Hepatic stellate cell (primary cell): ENCODE results near the gene TMEM53.
A peak's percentile ranks its signal among the peaks of the same experiment; 100 is the strongest.

Source experiments
- DNase-seq: peaks from one replicate; pipeline ENCODE4 v3.0.0; 2011; ENCODE audit warnings: low spot score

The TMEM53 gene

GRCh38 chr1:44646261-44647110, 27.8 kb downstream of the TMEM53 start:
- DNase-seq = no peak

GRCh38 chr1:44645476-44646244, 28.6 kb downstream of the TMEM53 start:
- DNase-seq = no peak

- DNase-seq = no peak
Observed at GRCh38 chr1:44644806-44645205, 29.5 kb downstream of the TMEM53 start.

- DNase-seq = no peak
Observed at GRCh38 chr1:44643721-44644334, 30.5 kb downstream of the TMEM53 start.

GRCh38 chr1:44642925-44643324, 31.4 kb downstream of the TMEM53 start:
- no peak for DNase-seq

- no peak for DNase-seq
Observed at GRCh38 chr1:44642255-44642654, 32.0 kb downstream of the TMEM53 start.

- DNase-seq = no peak
Observed at GRCh38 chr1:44641126-44642102, 32.9 kb downstream of the TMEM53 start.

GRCh38 chr1:44640200-44640853, 34.0 kb downstream of the TMEM53 start:
- no peak for DNase-seq

- no peak for DNase-seq
Observed at GRCh38 chr1:44637702-44638411, 36.4 kb downstream of the TMEM53 start.

- no peak for DNase-seq
Observed at GRCh38 chr1:44636688-44637598, 37.3 kb downstream of the TMEM53 start.

GRCh38 chr1:44636083-44636687, 38.1 kb downstream of the TMEM53 start:
- DNase-seq = no peak

- DNase-seq = no peak
Observed at GRCh38 chr1:44635439-44635838, 38.8 kb downstream of the TMEM53 start.

- DNase-seq = no peak
Observed at GRCh38 chr1:44634606-44635189, 39.6 kb downstream of the TMEM53 start.

GRCh38 chr1:44632598-44632997, 41.7 kb downstream of the TMEM53 start:
- peak; percentile 43 for DNase-seq

- DNase-seq = peak; percentile 95
Observed at GRCh38 chr1:44631647-44632539, 42.4 kb downstream of the TMEM53 start.

GRCh38 chr1:44631333-44631646, 43.0 kb downstream of the TMEM53 start:
- no peak for DNase-seq

- no peak for DNase-seq
Observed at GRCh38 chr1:44630116-44630515, 44.2 kb downstream of the TMEM53 start.
